NCI-H2107 (cell line): ENCODE data around the gene MRI1.

Experiments used
- DNase-seq: peaks from one replicate; lab custom pipeline; 2025; lab: John Stamatoyannopoulos, UW

MRI1 gene

DNA sequence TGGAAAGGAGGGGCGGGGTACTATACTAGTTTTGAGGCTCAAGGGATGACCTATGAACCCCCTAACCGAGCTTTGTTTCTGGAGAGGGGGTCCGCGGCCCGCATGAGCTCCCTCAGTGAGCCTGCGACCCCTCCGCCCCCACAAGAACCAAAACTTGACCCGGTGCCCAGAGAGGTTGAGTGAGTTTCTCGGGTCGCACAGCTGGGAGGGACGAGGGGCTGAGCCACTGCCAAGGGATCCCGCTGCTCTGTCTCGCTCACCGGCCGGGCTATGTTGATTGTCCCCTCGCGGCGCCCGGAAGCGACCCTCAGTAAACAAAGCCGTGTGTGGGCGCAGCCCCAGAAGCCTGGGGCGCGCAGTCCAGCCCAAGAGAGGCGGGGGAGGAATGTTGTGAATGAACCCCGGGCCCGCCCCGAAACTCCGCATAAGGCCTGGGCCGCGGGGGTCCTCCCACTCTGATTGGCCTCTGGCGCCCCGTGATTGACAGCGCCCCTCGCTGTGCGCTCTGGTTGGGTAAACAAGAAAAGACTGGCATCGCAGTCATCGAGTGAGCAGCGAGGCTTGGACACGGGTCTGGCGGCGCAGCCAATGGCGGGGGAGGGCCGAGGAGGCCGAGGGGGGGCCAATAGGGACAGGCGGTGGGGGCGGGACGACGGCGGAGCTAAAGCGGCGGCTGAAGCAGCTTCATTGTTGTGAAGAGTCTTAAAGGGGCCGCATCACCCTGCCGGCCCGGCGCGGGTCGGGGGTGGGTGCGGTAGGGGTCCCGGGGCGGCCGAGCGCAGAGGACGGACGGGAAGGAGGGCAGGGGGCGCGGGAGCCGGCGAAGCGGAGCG lies 30.7 kb downstream of the MRI1 start, which contains the start of gene ZSWIM4:
Gene ZSWIM4 (plus strand): TSS at position 687 of the 833 bp plus-strand sequence. CDS start 206 bp downstream, outside the sequence.
- DNase-seq = peak; percentile 97

DNA sequence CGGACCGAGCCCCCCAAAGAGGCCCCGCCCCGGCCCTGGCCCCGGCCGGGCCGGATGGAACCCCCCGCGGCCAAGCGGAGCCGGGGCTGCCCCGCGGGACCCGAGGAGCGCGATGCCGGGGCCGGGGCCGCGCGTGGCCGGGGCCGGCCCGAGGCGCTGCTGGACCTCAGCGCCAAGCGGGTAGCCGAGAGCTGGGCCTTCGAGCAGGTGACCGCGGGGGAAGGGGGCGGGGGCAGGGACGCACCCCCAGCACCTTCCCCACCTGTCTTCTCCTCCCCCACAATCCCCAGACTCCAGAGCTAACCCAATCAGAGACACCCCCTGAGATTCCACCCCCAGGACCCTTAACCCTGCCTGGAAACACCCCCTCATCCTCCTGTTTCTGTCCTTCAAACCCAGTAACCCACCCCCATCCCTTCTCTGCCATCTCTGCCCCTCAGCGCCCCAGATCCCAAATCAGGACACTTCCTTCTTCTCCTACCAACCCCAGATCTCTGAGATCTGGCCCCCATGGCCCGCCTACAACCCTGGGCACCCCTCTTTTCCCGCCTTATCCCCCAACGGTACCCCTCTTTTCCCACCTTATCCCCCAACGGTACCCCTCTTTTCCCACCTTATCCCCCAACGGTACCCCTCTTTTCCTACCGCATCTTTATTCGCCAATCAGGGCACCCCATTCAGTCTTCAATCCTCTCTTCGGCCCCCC lies 31.4 kb downstream of the MRI1 start:
- DNase-seq = no peak

DNA sequence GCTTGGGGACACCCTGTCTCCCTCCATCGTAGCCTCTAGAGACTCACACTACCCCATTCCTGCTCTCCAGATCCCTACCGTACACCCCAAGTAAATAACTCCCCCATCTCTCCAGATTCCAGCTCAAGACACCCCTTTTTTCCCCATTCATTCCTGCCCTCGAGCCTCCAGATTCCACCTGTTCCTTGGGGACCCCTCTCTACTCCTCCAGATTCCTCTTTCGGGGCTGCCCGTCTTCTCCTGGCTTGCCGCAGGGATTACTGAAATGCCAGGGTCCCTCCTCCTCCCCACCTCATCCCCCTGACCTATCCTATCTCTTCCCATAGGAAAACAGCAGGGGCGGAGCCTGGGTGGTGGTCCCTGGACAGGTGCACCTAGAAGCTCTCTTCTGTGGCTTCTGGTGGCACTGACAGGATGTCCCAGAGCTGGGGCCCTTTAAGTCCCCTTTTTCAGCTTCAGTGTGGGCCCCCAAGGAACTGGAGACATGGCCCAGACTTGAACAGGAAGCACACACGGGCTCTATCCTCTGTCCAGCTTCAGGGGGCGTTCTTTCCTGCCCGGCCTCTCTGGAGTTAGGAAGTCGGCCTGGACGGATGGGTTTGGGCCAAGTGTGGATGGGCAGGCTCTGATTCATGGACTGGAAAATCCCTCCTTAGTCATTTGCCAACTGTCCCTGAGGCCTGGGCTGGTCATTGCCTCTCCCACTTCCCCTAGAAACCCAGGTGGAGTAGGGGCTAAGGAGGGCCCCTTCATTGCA lies 32.2 kb downstream of the MRI1 start:
- DNase-seq = no peak

DNA sequence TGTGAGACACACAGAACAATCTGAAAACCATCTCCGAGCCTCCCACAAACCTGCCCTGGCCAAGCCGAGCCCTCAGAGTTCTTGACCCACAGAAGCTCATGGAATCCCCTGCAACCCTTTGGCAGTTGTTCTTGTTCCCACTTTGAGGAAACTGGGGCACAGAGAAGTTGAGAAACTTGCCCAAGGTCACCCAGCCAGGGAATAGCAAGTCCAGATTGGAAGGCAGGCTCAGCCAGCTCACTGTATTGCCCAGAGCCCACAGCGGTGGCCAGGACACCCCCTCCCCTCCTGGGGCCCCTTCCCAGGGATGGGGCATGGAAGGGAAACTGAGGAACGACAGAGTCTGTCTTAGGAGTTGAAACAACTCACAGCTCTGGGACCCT lies 32.7 kb downstream of the MRI1 start:
- DNase-seq = no peak

DNA sequence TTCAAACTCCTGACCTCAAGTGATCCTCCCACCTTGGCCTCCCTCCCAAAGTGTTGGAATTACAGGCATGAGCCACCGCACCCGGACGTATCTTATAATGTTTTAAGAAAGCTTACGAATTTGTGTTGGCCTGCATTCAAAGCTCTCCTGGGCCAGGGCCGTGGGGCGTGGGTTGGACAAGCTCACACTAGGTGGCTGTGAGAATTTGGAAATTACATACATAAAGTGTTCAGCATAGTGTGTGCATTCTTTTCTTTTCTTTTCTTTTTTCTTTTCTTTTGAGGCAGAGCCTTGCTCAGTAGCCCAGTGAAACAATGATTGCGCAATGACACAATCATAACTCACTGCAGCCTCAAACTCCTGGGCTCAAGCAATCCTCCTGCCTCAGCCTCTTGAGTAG lies 33.5 kb downstream of the MRI1 start:
- DNase-seq = no peak

DNA sequence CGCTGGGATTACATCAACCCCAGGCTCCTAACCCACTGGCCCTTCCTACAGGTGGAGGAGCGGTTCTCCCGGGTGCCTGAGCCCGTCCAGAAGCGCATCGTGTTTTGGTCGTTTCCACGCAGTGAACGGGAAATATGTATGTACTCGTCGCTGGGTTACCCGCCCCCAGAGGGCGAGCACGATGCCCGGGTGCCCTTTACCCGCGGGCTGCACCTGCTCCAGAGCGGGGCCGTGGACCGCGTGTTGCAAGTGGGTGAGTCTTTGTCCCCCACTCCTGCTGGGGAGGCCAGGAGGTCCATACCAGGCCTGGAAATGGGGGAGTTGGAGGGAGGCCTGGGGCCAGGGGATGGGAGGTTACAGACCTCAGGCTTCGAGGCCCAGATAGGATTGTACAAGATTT lies 35.3 kb downstream of the MRI1 start:
- DNase-seq = no peak

DNA sequence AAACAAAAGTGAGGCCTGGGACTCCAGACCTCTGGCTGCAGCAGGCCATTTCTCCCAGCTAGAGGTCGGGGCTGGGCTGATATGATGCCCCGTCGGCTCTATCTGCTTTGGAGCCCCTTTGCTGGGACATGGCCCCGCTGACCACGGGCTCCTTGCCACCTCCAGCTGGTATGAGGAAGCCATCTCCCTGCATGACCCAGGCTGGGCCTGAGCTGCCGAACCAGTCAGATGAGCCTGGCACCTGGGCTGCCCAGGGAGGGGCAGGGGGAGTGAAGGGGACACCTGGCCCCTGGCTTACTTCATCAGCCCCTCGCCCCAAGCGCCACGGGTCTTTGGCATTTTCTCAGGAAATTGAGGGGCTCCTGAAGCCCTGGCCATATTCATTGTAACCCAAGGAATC lies 38.7 kb downstream of the MRI1 start:
- DNase-seq = no peak

DNA sequence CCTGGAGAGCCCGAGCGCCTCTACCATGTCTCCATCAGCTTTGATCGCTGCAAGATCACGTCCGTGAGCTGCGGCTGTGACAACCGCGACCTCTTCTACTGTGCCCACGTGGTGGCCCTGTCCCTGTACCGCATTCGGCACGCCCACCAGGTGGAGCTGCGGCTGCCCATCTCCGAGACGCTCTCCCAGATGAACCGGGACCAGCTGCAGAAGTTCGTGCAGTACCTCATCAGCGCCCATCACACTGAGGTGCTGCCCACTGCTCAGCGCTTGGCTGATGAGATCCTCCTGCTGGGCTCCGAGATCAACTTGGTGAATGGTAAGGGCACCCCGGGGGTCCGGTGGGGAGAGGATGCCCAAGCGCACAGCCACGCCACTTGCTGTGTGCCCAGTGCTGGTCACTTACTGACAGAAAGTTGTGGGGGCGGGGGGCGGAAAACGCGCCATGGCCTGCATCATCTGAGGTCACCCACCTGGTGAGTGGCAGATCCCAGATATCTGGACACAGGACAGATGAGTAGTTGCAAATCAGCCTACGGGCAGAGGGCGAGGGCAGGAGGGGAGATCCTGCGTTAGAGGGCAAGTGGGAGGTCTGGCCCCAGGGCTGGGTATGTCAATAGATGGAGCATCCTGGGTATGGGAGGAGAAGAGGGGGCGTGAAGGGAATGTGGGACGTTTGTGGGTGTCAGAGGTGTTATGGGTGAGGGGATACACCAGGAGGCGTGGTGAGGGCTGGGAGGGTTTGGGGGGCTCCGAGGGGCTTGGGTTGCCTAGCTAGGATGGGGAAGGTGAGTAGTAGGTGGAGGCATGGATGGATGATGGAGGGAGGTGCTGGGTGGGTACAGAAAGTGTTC lies 40.7 kb downstream of the MRI1 start:
- no peak for DNase-seq

DNA sequence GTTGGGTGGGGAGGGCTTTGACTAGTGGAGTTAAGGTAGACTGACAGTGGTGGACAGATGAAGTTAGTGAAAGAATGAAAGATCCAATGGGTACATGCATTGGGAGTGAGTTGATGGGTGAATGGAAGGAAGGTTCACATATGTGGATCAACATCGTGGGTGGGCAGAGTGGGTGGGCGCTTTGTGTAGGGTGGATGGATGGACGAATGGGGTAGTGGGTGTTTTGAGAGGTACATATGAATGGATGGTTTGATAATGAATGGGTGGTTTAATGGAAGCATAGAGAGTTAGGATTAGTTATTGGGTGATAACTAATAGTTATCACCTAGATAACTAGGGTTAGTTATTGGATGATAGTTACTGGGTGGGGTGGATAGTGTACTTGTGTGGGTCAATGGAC lies 42.4 kb downstream of the MRI1 start:
- no peak for DNase-seq

DNA sequence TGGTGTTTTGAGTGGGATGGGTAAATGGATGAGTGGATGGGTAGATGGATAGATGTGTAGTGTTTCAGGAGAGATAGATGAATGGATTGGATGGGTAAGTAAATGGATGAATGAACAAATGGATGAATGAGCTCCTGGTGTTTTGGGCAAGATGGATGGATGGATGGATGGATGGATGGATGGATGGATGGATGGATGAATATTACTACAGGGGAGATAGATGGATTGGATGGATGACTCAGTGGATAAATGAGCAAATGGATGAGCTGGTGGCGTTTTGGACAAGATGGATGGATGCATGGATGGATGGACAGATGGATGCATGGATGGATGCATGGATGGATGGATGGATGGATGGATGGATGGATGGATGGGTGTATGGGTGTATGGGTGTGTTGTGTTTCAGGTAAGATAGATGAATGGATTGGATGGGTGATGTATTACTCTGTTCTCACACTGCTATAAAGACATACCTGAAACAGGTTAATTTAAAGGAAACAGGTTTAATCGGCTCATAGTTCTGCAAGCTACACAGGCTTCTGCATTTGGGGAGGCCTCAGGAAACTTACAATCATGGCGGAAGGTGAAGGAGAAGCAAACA lies 43.2 kb downstream of the MRI1 start:
- no peak for DNase-seq

DNA sequence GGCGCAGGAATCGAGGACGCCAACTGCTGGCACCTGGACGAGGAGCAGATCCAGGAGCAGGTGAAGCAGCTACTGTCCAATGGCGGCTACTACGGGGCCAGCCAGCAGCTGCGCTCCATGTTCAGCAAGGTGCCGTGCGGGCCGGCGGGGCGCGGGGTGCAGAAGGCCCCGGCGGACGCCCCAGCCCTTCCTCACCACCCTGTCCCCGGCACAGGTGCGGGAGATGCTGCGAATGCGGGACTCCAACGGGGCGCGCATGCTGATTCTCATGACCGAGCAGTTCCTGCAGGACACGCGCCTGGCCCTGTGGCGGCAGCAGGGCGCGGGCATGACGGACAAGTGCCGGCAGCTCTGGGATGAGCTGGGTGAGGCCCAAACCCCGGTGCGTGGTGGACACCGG lies 44.5 kb downstream of the MRI1 start:
- no peak for DNase-seq

DNA sequence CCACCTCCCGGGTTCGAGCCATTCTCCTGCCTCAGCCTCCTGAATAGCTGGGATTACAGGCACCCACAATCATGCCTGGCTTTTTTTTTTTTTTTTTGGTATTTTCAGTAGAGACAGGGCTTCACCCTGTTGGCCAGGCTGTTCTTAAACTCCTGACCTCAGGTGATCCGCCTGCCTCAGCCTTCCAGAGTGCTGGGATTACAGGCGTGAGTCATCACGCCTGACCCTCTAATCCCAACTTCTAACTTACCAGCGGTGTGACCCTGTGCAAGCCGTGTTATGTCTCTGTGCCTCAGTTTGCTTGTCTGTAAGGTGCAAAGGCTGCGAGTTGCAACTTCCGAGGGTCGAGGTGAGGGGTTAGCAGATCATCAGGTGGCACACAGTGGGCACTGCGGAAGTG lies 48.2 kb downstream of the MRI1 start:
- no peak for DNase-seq

DNA sequence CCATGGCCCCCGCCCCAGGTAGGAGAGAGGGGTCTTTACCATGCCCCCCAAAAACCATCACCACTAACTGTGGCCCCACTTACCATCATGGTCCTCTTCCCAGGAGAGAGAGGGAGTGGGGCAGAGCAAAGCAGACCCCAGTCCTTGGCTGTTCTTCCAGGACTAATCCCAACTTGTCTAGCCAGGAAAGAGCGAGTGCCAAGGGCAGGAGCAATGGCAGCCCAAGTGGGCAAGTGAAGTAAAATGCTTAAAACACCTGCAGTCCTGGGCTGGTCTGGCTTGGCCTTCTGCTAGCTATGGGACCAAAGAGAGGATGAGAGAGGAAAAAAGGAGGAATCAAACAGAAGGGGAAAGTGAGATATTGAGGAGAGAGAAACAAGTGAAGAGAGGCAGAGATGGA lies 48.8 kb downstream of the MRI1 start:
- no peak for DNase-seq

DNA sequence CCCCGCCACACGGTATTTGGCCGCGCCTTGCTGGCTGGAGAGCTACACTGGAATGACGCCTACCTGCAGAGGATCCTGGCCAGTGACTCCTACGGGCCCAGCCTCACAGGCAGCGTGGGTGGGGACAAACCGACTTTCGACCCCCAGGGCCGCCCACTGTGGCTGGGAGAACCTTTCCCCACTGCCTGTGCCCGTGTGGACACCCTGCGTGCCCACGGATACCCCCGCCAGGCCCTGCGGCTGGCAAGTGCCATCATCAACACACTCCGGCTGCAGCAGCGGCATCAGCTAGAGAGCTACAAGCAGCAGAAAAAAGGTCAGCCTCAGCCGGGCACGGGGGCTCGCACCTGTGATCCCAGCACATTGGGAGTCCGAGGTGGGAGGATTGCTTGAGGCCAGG lies 50.2 kb downstream of the MRI1 start:
- no peak for DNase-seq

DNA sequence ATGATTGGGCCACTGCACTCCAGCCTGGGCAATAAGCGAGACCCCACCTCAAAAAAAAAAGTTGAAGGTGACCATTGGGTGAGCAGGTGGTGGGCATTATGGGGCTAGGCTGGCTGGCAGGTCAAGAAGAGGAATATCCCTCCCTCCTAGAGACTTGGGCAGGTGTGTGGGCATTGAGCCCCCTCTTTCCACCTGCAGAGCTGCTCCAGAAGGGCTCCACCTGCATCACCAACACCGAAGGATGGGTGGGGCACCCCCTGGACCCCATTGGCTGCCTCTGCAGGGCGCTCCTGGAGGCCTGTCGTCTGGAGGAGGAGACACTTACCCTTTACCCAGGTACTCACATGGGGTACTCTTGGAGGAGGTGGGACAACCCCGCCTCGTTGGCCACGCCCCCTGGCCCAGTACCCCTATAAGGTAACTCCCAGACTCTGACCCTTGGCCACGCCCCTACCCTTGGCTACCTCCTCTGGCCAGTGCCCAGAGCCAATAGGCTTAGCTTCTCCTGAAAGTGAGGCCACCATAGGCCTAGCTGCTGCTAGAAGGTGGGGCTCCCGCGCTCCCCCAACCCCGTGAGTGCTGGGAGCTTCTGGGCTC lies 52.8 kb downstream of the MRI1 start:
- DNase-seq = no peak

DNA sequence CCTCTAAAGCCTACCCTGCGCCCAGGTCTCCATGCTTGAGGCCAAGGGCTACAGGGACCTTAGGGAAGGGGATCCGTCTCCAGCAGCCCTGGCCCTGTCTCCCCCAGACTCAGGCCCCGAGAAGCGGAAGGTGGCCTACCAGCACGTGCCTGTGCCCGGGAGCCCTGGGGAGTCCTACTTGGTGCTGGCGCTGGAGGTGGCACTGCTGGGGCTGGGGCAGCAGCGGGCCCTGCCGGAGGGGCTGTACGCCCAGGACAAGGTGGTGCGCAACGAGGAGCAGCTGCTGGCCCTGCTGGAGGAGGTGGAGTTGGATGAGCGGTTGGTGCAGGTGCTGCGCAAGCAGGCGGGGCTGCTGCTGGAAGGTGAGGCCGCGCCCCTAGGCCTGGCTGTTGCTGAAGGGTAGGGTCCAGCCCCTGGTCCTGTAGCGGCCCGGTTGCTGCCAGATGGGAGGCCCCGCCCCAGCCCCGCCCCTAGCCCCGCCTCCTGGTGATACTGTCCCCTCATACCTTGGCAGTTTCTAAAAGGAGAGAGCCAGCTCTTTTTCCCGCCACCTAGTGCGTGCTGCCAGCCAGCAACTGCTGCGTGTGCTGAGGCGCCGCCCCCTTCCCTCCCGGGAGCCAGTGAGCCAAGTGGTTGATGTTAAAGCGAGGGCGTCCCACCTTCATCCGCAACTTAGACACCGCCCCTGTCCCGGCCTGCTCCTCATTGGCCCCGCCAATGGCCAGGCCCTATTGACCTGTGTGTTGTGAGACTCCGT lies 53.5 kb downstream of the MRI1 start:
- DNase-seq = no peak

DNA sequence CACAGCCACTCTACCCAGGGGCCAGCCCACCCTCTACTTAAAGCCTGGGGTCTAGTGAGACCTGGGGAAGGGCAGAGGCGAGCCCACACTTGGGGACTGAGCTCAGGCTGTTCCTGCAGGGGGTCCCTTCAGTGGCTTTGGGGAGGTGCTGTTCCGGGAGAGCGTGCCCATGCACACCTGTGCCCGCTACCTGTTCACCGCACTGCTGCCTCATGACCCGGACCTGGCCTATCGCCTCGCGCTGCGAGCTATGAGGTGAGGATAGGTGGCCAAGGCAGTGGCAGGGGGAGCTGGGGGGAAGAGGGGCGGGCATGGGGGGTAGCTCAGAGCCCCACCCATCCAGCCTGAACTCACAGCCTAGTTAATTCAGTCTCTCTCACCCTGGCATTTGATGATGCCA lies 54.9 kb downstream of the MRI1 start:
- DNase-seq = no peak

DNA sequence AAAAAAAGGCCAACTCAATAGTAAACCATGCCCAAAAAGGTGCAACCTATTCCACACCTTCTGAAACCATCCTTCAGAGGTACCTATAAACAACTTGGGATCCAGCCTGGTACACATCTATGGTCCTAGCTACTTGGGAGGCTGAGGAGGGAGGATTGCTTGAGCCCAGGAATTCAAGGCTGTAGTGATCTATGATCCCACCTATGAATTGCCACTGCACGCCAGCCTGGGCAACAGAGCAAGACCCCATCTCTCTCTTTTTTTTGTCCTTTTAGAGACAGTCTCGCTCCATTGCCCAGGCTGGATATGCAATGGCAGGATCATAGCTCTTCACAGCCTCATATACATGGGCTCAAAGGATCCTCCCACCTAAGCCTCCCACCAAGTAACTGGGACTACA lies 57.0 kb downstream of the MRI1 start:
- no peak for DNase-seq

DNA sequence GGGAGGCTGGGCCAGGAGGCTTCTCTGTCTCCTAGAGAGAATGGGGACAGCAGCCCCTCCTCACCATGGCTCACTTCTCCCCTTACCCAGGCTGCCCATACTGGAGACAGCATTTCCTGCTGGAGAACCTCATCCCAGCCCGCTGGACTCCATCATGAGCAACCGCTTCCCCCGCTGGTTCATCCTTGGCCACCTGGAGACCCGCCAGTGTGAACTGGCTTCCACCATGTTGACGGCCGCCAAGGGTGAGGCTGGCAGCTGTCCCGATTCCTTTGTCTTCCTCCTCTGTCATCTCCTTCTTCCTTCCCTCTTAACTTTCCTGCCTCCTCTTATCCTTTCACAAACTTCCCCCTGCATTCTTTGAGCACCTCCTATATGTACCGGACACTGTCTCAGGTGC lies 58.9 kb downstream of the MRI1 start:
- DNase-seq = no peak
